Effector memory CD8-positive, alpha-beta T cell (primary cell): ENCODE measurements around the gene HORMAD2.

Source experiments
- ATAC-seq: fragments of 150-1000 bp; cut with Tn5 transposase; replicated peaks from 2 replicates; pipeline ENCODE4 v1.10.0; 2021; ENCODE audit warnings: mild to moderate bottlenecking, moderate library complexity
- DNase-seq, 3 experiments: peaks; one replicate each; pipeline ENCODE4 v3.0.0; 2021
- H3K27ac Mint-ChIP-seq, 2 donors: one replicate each; pipeline ENCODE4 v1.8.0; 2022; ENCODE audit warnings: mild to moderate bottlenecking in 2 of 2, mixed read lengths in 2 of 2, moderate library complexity in 2 of 2
- H3K27me3 Mint-ChIP-seq, 2 donors: one replicate each; pipeline ENCODE4 v1.8.0; 2022; ENCODE audit warnings: mixed read lengths in 2 of 2
- H3K36me3 Mint-ChIP-seq: one replicate; pipeline ENCODE4 v1.8.0; 2022; ENCODE audit warnings: mild to moderate bottlenecking, moderate library complexity, mixed read lengths; ENCODE audit not compliant: insufficient read depth
- H3K4me1 Mint-ChIP-seq, 2 donors: one replicate each; pipeline ENCODE4 v1.8.0; 2022; ENCODE audit warnings: low read depth in 2 of 2, mixed read lengths in 2 of 2
- H3K4me3 Mint-ChIP-seq, 2 donors: one replicate each; pipeline ENCODE4 v1.8.0; 2022; ENCODE audit warnings: mild to moderate bottlenecking in 2 of 2, mixed read lengths in 2 of 2, moderate library complexity in 2 of 2
- H3K9me3 Mint-ChIP-seq, 2 donors: one replicate each; pipeline ENCODE4 v1.8.0; 2022; ENCODE audit warnings: mixed read lengths in 2 of 2

Gene HORMAD2

GRCh38 chr22:30186041-30186440 is 105.8 kb downstream of the HORMAD2 start:
- Mint-ChIP-seq H3K27ac (no peak overlapping the region), H3K4me3 (no peak overlapping the region), H3K27me3 (peaks cover 5 to 13% of the 10 kb centered on the region in 2 donors), H3K9me3 (no peaks in the 10 kb centered on the region), H3K4me1 (peaks cover 9% of the 10 kb centered on the region in 2 donors), H3K36me3 (no peaks in the 10 kb centered on the region)
- no peak for ATAC-seq
- no peak for DNase-seq

GRCh38 chr22:30186510-30186909 is 106.2 kb downstream of the HORMAD2 start:
- no peak overlapping the region for H3K4me3 Mint-ChIP-seq
- DNase-seq (no peak), ATAC-seq (no peak)
- peaks cover 9% of the 10 kb centered on the region in 2 donors for H3K4me1 Mint-ChIP-seq
- H3K9me3 Mint-ChIP-seq = no peaks in the 10 kb centered on the region
- peaks cover 5 to 13% of the 10 kb centered on the region in 2 donors for H3K27me3 Mint-ChIP-seq
- no peaks in the 10 kb centered on the region for H3K36me3 Mint-ChIP-seq
- H3K27ac Mint-ChIP-seq = no peak overlapping the region

- no peaks in the 10 kb centered on the region for H3K9me3 Mint-ChIP-seq
- no peaks in the 10 kb centered on the region for H3K36me3 Mint-ChIP-seq
- peaks cover 9 to 12% of the 10 kb centered on the region in 2 donors for H3K4me1 Mint-ChIP-seq
- H3K4me3 Mint-ChIP-seq = peak overlapping the region in 1 of 2 donors; percentile 17
- no peak overlapping the region for H3K27ac Mint-ChIP-seq
- ATAC-seq (no peak), DNase-seq (no peak)
- peaks cover 5 to 13% of the 10 kb centered on the region in 2 donors for H3K27me3 Mint-ChIP-seq
Observed at GRCh38 chr22:30187094-30187493, 106.8 kb downstream of the HORMAD2 start.

DNA sequence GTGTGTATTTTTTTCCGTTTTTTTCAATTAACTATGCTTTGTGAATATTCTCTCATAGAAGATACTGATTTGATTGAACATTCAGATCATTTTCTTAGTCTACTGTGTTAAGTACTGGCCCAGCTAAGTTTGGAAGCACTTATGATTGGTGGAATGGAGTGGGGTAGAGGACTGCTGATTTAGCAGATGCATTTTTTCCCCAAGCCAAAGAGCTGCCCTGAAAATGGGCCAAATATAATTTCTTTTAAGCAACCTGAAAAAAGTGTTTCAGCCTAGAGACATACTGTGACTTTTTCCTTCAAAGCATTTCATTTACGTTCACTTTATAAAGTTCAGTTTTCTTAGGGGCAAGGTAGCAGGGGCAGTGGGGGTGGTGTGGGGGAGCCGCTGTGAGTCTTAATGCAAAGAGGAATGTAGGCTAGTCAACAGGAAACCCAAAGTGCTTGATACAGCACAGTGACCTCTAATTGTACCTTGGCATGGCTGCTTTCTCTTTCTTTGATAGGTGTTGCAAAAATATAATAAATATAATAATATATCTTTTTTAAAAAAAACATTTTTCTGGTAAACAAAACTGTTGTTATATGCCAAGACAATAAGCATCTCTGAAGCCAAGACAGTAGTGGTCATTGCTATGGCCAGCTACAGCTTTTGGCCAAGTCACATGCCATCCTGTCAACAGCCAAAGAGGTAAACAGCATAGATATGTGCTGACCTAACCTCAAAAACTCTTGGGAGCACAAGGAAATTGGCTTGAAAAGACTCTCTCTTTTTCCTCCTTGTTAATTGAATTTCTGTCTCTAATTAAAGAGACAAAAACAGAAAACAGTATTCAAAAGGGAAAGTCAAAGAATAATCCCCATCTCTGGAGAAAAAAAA is 107.5 kb downstream of the HORMAD2 start:
- no peaks in the 10 kb centered on the region for H3K36me3 Mint-ChIP-seq
- H3K4me3 Mint-ChIP-seq = peak overlapping the region in 1 of 2 donors; percentile 17
- ATAC-seq (peak; percentile 59), DNase-seq (no peak)
- H3K27me3 Mint-ChIP-seq = peaks cover 5 to 13% of the 10 kb centered on the region in 2 donors
- H3K4me1 Mint-ChIP-seq = peaks cover 9 to 15% of the 10 kb centered on the region in 2 donors
- H3K27ac Mint-ChIP-seq = no peak overlapping the region
- no peaks in the 10 kb centered on the region for H3K9me3 Mint-ChIP-seq

- DNase-seq (no peak), ATAC-seq (no peak)
- no peak overlapping the region for H3K27ac Mint-ChIP-seq
- no peaks in the 10 kb centered on the region for H3K36me3 Mint-ChIP-seq
- H3K4me3 Mint-ChIP-seq = no peak overlapping the region
- peaks cover 9 to 20% of the 10 kb centered on the region in 2 donors for H3K4me1 Mint-ChIP-seq
- H3K27me3 Mint-ChIP-seq = peaks cover 5 to 13% of the 10 kb centered on the region in 2 donors
- no peaks in the 10 kb centered on the region for H3K9me3 Mint-ChIP-seq
Observed at GRCh38 chr22:30188911-30189310, 108.6 kb downstream of the HORMAD2 start.

GRCh38 chr22:30190574-30190973 is 110.3 kb downstream of the HORMAD2 start:
- H3K36me3 Mint-ChIP-seq = no peaks in the 10 kb centered on the region
- DNase-seq = no peak
- ATAC-seq = no peak
- no peak overlapping the region for H3K4me3 Mint-ChIP-seq
- peaks cover 4 to 22% of the 10 kb centered on the region in 2 donors for H3K4me1 Mint-ChIP-seq
- peaks cover 5 to 13% of the 10 kb centered on the region in 2 donors for H3K27me3 Mint-ChIP-seq
- H3K9me3 Mint-ChIP-seq = no peaks in the 10 kb centered on the region
- no peak overlapping the region for H3K27ac Mint-ChIP-seq

GRCh38 chr22:30191040-30191701 is 110.9 kb downstream of the HORMAD2 start:
- peaks cover 10 to 25% of the 10 kb centered on the region in 2 donors for H3K4me1 Mint-ChIP-seq

DNA sequence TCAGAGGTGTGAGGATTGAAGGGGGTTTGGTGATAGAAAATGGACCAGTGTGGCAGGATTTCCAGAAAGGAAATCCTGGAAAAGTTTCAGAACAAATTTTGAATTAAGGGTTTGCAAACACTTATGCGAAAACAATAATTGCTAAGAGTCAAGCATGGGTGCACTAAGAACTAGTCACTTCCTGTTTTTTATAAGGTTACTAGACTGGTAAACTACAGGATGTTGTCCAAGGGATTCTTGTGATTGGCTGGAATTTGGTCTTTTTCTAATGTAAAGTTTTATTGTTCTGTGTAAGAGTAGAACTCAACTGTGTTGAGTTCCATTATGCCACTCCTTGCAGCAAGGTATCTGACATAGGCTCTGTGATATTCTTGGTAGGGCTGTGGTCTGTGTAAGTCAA is 112.2 kb downstream of the HORMAD2 start:
- H3K9me3 Mint-ChIP-seq = no peaks in the 10 kb centered on the region
- DNase-seq (no peak), ATAC-seq (no peak)
- H3K36me3 Mint-ChIP-seq = no peaks in the 10 kb centered on the region
- peaks cover 5 to 13% of the 10 kb centered on the region in 2 donors for H3K27me3 Mint-ChIP-seq
- no peak overlapping the region for H3K27ac Mint-ChIP-seq
- H3K4me1 Mint-ChIP-seq = peaks cover 14 to 27% of the 10 kb centered on the region in 2 donors
- no peak overlapping the region for H3K4me3 Mint-ChIP-seq

More at GRCh38 chr22:30191040-30191701, 110.9 kb downstream of the HORMAD2 start:
- peak overlapping the region in 1 of 2 donors; percentile 54 for H3K27ac Mint-ChIP-seq
- ATAC-seq (no peak), DNase-seq (no peak)
- H3K36me3 Mint-ChIP-seq = no peaks in the 10 kb centered on the region
- no peaks in the 10 kb centered on the region for H3K9me3 Mint-ChIP-seq
- peaks cover 5 to 13% of the 10 kb centered on the region in 2 donors for H3K27me3 Mint-ChIP-seq
- H3K4me3 Mint-ChIP-seq = no peak overlapping the region

GRCh38 chr22:30193031-30193775 is 112.9 kb downstream of the HORMAD2 start:
- DNase-seq (no peak), ATAC-seq (no peak)
- Mint-ChIP-seq H3K36me3 (no peaks in the 10 kb centered on the region), H3K4me1 (peaks cover 12 to 24% of the 10 kb centered on the region in 2 donors), H3K27ac (no peak overlapping the region), H3K9me3 (no peaks in the 10 kb centered on the region), H3K27me3 (peaks cover 5 to 13% of the 10 kb centered on the region in 2 donors), H3K4me3 (no peak overlapping the region)

GRCh38 chr22:30195245-30196140 is 115.2 kb downstream of the HORMAD2 start:
- Mint-ChIP-seq H3K9me3 (no peaks in the 10 kb centered on the region), H3K27ac (peak overlapping the region in 1 of 2 donors; percentile 36)
- no peak for DNase-seq

GRCh38 chr22:30196141-30196879 is 116.0 kb downstream of the HORMAD2 start:
- H3K27me3 Mint-ChIP-seq = no peaks in the 10 kb centered on the region
- DNase-seq (peak; percentile 23 to 57 (median 36)), ATAC-seq (peak; percentile 83)
- peak overlapping the region; percentile 36 to 41 for H3K27ac Mint-ChIP-seq
- peaks cover 12 to 19% of the 10 kb centered on the region in 2 donors for H3K4me1 Mint-ChIP-seq
- no peaks in the 10 kb centered on the region for H3K9me3 Mint-ChIP-seq
- no peaks in the 10 kb centered on the region for H3K36me3 Mint-ChIP-seq
- H3K4me3 Mint-ChIP-seq = peak overlapping the region; percentile 23 to 38

More at GRCh38 chr22:30195245-30196140, 115.2 kb downstream of the HORMAD2 start:
- Mint-ChIP-seq H3K4me1 (peaks cover 12 to 19% of the 10 kb centered on the region in 2 donors), H3K4me3 (peak overlapping the region; percentile 23 to 38), H3K36me3 (no peaks in the 10 kb centered on the region), H3K27me3 (peaks cover 0 to under 1% of the 10 kb centered on the region in 2 donors)
- no peak for ATAC-seq

DNA sequence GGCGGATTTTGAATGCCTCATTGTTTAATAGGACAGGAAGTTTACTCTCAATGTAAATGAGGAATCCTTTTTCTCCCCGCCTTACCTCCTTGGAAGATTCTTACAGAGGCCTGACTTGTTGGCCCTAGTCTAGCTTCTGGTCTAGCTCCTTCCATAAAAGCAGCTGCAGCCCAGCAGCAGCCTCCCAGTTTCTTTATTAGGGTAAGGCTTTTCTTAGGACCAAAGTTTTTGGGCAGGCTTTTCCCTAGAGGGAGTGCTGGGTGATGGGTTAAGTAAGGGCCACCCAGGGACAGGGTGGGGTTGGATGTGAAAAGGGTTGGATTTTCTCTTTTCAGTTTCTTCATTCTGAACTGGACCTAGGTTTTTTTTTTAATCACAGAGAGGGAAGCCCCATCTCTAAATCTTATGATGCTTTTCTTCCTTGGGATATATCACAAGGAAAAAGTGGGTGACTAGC is 116.6 kb downstream of the HORMAD2 start:
- no peaks in the 10 kb centered on the region for H3K9me3 Mint-ChIP-seq
- no peaks in the 10 kb centered on the region for H3K36me3 Mint-ChIP-seq
- no peak for DNase-seq
- H3K27me3 Mint-ChIP-seq = no peaks in the 10 kb centered on the region
- H3K27ac Mint-ChIP-seq = peak overlapping the region; percentile 36 to 41
- no peak overlapping the region for H3K4me3 Mint-ChIP-seq
- ATAC-seq = no peak
- peaks cover 12 to 19% of the 10 kb centered on the region in 2 donors for H3K4me1 Mint-ChIP-seq
